ENCODE results near the gene SPRR5.

The SPRR5 gene, protein sequence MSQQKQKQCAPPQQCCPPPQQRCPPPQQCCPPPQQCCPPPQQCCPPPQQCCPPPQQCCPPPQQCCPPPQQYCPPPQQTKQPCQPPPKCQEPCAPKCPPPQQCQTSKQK

DNA sequence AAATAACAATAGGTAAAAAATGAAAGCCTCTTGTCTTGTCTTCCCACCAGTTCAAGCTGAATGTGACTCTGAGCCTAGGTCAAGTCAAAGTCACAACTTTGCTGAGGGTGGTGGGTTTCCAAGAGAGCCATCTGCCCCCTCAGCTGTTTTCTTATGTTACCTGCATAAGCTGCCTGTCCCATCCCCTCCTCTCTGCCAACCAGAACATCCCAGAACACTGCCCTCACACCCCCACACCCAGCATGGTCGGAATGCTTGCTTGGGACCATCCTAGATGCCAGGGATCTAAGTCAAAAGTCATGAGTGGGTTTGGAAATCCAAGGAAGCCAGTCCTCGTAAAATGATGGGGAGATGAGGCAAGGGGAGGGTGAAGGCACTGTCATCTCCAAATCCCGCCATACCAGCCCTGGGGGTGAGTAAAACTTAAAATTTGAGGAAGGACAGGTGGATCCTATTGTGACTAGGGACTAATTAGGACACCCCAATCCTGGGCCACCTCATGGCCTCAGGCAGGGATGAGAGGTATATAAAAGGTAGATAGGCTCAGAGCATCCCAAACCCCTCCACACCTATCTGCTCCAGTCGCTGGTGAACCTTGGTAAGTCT is at the start of gene SPRR5:
SPRR5 (plus strand) TSS at position 556 of the 606 bp plus-strand sequence. CDS start 1,349 bp downstream, outside the sequence.
- no peak for DNase-seq (ENCODE audit: low read depth, low spot score)

DNA sequence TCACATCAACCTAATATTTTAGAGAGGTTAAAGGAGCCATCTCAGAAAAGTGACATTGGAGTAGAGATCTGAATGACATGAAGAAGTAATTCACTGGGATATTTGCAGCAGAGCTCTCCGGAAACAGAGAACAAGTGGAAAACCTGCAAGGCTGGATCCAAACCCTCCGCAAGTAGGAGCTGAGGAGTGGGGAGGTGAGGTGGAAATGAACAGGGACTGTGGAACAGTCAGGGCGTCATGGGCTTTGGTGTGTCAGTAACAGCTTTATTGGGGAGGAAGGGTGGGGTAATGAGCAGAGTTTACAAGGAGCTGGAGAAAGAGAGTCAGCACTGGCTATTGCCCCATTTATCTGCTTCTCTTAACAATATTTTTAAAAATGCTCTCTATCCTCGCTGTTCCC is 48.0 kb upstream of the SPRR5 start:
- no peak for DNase-seq (ENCODE audit: low read depth, low spot score)

DNA sequence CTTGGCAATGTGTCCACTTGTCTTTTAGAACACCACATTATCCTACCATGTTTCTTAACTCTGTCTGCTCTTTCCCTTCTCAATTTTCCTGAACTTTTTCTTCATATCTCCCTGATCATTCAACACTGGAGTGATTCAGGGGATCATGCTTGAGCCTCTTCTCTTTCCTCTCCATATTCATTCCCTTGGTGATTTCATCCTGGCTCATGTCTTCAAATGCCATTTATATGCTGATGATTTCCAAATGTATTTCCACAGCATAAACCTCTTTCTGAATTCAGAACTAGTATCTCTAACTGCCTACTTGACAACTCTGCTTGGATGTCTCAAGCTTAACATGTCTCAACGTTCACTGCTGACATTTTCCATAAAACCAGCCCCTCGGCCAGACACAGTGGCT is 47.1 kb upstream of the SPRR5 start:
- DNase-seq (ENCODE audit: low read depth, low spot score) = no peak

DNA sequence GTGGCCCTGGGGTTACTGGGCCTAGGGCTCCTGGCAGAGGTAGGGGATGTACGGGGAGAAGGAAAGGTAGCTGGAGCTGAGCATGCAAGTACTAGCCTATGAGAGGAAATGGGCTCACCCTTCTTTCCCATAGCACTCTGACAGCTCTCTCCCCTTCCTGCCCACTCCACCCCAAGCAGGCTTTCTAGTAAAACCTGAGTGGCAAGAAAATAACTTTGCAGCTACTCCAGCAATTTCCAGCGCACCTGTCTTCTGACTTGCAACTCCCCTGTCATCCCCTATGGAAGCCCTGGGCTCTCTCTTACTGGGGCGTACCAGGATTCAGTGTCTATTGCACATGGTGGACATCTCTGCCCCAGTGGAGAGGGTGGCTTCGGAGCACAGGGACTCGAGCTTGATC is 45.4 kb upstream of the SPRR5 start:
- no peak for DNase-seq (ENCODE audit: low read depth, low spot score)

DNA sequence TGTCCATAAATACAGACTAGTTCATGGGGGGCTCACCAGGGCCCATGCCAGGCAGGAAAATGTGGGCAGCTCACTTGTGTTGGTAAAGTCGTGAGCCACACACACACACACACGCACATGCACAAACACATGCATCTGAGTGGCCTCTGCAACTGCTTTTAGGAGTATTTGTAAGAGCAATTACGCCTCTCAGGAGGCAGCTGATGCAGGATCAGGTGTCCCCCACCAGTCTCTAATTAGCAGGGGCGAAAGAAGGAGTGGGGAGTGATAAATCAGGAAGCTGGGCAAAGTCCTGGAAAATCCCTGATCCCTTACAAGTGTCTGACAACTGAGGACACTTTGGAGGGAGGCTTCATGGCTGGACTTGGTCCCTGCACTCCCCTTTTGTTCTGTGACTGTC is 44.4 kb upstream of the SPRR5 start:
- DNase-seq (ENCODE audit: low read depth, low spot score) = no peak

DNA sequence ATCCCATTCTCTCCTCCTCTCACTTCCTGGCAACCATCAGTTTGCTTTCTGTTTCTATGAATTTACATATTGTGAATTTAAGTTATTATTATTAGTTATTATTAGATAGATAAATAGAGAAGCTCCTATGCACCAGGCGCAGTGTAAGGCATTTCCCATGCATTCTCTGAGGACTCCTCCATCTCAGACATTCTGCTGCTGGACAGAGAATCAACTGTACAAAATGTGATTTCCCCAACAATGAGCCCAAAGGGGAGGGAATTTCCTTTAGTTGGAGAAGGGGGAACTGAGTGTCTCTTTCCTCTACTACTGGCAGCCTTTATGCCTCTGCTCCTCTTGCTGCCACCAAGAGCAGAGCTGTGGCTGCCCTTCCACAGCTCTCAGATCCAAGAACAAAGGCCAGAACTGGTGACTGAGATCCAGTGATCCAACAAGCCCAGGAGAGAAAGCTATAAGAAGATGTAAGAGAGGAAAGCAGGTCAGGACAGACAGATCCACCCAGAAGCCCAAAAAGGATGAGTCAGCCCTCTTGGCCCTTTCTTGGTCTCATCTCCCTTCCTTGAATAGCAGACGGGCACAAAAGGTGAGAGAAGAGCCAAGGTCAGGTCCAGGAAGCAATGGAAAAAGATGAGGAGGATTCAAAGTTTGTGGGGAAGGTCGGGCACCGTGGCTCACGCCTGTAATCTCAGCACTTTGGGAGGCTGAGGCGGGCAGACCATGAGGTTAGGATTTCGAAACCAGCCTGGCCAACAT is 42.1 kb upstream of the SPRR5 start:
- DNase-seq (ENCODE audit: low read depth, low spot score) = no peak

DNA sequence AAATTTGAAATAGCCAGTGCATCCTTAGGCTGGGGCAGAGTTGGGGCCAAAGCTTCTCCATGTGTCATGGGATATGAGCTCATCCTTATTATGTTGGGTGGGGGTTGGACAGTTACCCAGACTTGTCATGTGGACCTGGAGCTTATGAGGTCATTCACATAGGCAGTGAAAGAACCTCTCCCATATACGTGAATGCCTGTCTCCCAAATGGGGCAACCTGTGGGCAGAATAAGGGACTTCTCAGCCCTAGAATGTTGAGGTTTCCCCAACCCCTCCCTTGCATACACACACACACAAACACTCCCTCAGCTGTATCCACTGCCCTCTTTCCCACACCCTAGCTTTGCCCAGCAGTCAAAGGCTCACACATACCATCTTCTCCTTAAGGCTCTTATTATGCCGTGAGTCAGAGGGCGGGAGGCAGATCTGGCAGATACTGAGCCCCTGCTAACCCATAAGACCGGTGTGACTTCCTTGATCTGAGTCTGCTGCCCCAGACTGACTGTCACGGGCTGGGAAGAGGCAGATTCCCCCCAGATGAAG is 40.9 kb upstream of the SPRR5 start:
- DNase-seq (ENCODE audit: low read depth, low spot score) = no peak

DNA sequence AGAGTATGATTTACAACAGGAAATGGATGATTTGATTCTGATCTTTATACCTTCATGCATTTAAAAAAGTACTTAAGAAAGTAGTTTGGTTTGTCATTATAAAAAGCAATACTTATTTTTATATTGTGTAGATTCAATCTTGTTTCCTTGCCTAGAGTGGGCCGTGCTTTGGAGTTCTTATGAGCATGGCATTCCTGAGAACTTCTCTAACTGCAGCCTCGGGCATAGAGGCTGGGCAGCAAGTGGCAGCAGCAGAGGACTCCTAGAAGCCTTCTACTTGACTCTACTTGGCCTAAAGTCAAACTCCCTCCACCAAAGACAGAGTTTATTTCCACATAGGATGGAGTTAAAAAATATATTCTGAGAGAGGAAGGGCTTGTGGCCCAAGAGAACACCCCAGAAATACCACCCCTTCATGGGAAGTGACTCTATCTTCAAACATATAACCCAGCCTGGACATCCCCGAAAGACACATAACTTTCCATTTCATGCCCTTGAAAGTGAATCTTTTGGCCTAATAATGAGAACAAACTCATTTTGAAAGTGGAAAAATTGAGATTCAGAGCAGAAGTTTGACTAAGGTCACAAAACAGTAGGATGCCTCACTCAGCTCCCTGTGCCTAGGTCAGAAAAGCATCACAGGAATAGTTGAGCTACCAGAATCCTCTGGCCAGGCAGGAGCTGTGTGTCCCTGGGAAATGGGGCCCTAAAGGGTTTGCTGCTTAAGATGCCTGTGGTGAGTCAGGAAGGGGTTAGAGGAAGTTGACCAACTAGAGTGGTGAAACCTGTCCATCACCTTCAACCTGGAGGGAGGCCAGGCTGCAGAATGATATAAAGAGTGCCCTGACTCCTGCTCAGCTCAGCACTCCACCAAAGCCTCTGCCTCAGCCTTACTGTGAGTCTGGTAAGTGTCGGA is 39.1 kb upstream of the SPRR5 start, which contains the start of gene IVL:
IVL (plus strand) TSS at position 861 of the 916 bp plus-strand sequence. CDS start 1,252 bp downstream, outside the sequence.
- DNase-seq (ENCODE audit: low read depth, low spot score) = no peak

DNA sequence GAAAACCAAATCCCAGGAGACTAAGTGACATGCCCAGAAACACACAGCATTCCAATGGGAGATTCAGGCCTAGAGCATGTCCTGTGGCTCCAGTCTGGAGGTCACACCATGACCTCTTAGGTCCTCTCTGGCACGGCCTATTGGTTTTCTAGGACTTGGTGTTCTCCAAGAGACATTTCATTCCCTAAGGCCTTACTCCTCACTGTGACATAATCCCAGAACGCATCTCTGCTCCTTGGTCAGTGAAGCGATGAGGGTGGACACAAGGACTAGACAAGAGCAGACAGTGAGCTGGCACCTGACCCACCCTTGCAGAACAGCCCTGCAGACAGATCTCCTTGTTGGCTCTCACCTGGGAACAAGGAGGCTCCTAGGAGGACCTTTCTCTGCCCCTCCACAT is 37.8 kb upstream of the SPRR5 start:
- DNase-seq (ENCODE audit: low read depth, low spot score) = no peak

DNA sequence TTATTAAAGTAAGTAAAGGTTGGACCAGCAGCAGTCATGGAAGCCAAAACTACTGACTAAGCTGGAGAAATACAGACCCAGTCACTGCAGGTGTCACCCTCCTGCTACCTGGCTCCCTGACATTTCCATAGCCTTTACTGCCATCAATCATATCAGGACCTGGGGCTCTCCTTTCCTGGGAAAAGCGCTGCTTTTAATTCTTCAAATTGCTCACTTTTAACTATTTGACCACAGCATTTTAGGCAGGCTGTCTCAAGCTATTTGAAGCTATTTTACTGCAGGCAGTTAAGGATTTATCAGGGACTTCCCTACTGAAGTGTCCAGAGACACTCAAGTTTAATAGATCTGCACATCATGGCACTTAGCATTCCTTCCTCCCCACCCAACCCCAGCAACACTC is 34.5 kb upstream of the SPRR5 start:
- no peak for DNase-seq (ENCODE audit: low read depth, low spot score)

DNA sequence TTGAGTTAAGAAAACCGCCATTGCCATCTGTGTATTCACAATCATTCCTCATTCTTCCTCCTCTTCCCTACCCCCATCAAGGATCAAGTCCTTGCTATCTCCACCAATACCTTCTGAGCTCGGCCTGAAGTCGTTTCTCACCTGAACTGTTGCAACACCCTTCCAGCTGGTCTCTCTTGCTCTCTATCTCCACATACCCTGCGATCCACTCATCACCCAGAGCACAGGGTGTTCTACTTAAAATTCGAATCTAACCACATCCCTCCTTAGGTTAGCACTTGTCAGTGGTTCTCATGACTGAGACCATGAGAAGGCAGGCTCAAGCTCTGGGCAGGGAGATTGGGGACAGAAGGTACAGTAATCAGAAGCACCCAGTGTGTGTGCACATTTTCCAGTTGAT is 34.1 kb upstream of the SPRR5 start:
- no peak for DNase-seq (ENCODE audit: low read depth, low spot score)

DNA sequence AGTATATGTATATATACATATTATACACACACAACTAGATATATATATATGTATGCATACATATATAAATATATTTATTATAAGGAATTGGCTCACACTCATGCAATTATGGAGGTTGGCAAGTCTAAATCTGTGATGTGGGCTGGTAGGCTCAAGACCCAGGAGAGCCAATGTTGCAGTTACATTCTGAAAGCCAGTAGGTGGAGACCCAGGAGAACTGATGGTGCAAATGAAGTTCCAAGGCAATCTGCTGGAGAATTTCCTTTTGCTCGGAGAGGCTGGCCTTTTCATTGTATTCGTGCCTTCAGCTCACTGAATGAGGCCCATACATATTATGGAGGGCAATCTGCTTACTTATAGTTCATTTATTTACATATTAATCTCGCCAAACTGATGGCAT is 29.2 kb upstream of the SPRR5 start:
- no peak for DNase-seq (ENCODE audit: low read depth, low spot score)

DNA sequence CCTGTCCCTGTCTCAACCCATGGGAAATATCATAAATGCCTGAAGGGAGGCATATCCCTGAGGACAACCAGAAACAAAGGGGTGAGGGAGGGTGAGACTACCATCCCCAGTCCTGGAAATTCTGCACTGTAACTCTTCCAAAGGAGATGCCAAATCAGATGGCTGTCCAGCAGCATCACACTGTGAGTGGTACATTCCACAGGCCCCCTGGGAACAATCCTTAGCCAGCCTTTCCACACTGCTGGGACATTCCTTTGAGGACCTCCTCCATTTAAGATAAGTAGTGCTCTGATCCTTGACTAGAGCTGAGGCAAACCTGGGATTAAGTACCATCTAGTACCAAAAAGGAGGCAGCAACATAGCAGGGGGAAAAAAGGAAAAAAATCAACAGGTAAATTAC is 27.9 kb upstream of the SPRR5 start:
- DNase-seq (ENCODE audit: low read depth, low spot score) = no peak

DNA sequence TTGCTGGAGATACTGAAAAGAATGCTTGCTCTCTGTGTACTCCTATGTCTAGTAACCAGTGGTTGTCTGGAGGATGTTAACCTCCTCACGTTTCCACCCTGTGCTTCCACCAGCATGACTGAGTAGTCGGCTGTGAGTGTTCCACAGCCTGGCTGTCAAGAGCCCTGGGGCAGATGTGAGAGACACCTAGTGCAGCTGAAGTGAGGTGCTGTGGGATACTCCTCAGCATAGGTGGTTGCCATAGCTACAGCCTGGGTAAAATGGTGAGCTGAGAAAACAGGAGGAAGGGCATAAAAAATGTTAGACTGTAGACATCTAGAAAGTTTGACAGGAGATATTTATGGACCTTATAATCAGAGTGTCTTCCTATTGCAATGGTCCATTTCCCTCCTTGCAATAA is 22.8 kb upstream of the SPRR5 start:
- DNase-seq (ENCODE audit: low read depth, low spot score) = no peak

DNA sequence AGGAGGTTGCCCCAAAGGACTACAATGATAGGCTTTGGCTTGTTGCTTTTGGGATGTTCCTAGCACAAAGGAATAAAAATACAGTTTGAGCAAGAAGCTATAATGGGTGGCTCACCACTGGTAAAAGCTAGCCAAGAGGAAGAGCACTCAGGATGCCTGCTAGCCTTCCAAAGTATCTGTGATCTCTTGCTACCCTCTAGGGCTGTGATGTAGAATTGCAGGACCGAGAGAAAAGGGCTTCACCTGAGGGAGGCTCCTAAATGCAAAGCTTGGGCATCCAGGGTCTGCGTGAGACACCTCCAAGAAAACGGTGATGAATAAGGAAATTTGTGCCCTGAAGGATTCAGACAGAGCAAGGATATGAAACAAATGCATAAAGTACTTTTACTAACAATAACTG is 20.9 kb upstream of the SPRR5 start:
- no peak for DNase-seq (ENCODE audit: low read depth, low spot score)

DNA sequence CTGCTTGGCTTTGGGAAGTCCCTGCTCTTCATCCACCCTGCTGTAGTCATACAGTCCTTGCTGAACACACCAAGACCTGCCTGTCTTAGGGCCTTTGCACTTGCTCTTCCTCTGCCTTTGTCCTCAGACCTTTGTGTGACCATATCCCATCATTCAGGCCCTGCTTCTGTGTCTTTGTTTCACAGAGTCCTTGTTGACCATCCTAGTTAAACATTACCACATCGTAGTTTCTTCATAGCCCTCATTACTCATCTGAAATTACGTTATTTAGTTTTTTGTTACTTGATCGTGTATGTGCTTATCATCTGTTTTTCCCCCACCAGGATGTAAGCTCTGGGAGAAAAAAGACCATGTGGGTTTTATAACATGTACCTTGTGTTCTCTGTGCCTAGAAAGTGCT is 18.3 kb upstream of the SPRR5 start:
- DNase-seq (ENCODE audit: low read depth, low spot score) = no peak

DNA sequence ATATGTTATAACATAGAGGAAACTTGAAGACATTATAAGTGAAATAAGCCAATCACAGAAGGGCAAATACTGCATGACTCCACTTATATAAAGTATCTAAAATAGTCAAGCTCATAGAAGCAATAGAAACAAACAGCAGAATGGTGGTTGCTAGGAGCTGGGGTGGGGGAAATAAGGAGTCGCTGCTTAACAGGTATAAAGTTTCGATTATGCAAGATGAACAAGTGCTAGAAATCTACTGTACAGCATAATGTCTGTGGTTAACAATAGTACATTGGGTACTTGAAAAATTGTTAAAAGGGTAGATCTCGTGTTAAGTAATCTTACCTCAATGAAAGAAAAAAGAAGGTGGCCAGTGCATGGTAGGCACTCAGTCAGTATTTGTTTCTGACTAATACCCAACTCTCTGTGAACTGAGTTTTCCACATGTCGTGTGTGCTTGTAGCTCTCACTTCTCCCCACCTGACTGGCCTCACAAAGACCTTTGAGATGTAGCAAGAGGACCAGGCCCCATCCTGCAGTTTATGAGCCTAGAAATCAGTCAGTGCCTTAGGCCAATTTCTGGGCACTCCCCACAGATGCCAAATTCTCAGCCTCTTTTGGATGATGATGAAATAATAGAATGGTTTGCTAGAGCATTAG is 14.7 kb upstream of the SPRR5 start:
- DNase-seq (ENCODE audit: low read depth, low spot score) = no peak

DNA sequence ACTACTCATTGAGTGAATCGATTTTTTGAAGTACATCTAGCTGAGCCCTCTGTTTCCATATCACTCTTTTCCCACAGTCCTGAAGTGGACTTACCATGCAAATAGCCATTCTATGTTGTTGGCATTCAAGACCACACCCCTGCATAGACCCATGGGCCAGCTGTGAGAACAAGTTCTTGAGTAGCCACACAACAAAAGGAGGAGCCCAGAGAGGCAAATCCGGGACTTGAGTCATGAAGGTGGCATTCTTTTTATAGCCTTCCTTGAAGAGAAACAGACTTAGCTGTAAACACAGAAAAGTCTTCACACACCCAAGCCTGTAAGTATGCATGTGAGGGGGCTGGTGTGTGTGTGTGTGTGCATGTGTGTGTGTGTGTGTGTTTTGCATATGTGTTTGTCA is 13.8 kb upstream of the SPRR5 start:
- no peak for DNase-seq (ENCODE audit: low read depth, low spot score)

DNA sequence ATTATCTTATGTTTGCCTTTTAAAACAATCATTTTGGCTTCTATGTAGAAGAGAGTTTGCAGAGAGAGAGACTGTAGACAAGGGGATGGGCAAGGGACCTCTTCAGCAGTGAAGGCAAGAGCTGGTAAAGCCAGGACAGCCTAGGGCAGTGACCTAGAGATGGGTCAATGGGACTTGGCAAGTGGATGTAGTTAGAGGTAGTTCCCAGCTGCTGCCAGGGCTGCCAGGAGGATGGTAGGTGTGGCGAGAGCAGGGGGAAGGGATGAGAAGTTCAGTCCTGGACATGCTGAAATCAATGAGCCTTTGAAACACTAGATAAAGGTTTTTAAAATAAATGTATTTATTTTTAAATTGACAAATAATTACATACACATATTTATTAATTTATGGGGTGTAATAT is 6.4 kb upstream of the SPRR5 start:
- no peak for DNase-seq (ENCODE audit: low read depth, low spot score)

DNA sequence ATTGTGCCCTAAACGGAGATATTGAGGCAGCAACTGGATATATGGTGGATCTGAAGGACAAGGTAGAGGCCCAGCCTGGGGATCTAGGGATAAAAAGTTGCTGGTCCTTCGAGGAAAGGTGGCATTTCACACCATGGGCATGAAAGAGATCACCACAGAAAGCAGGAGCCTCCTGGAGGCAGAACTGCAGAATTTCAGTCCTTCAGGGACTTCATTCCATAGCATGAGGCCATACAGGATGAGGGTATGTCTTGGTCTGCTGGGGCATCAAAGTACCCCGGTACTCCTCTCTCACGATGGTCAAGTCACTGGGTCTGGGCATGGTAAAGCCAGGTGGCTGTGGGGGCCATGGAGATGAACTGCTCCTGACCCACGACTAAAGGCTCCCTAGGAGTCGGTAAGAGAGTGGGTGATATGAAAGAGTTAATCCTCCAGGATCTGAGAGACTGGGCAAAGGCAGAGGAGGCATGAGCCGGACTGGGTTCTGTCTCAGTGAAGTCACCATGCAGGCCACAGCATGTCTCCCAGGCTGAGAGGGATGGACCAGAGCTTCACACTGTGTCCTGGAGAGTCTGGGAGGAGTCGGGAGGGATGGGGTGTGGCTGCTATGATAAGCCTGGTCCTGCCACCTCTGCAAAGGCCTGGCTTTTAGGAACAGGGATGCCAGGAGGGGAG is 5.8 kb upstream of the SPRR5 start:
- DNase-seq (ENCODE audit: low read depth, low spot score) = no peak

DNA sequence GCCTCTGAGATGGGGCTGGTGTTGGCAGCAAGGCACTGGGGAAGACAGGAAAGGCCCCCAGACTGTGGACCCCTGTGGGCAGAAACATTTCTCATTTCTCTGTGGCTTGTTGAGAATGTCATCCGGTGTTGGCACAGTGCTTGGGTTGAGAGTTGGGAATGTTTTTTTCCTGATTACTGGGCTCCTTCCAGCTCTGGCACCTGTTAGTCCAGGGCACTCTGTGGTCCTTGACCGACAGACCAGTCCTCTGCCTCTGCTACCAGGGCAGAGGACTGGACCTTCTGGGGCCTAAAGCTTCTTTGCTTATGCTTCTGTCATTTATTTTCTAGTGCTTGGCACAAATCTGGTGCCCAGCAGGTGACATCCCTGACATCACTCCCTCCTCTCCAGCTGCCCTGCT is 4.8 kb upstream of the SPRR5 start:
- no peak for DNase-seq (ENCODE audit: low read depth, low spot score)

Data from smooth muscle cell of the brain vasculature (primary cell).